ENCODE data around the gene STT3B.

STT3B gene

GRCh38 chr3:31659246-31659645 is 126.5 kb downstream of the STT3B start:
- Histone ChIP-seq H3K27me3 (no peaks in the 10 kb centered on the region), H3K36me3 (peaks cover 28 to 33% (median 28%) of the 10 kb centered on the region in 3 donors), H3K4me3 (no peak overlapping the region), H3K4me1 (no peaks in the 10 kb centered on the region), H3K9me3 (peaks cover 0 to 22% (median 9%) of the 10 kb centered on the region in 3 donors), H3K27ac (no peak overlapping the region)
- no peak for TF ChIP-seq CTCF (IDR thresholded peaks at IDR 0.05)
- intact Hi-C loops (cut with DNase I; ENCODE audit: low total_unique reads), result no loop called here
- no peak for DNase-seq

GRCh38 chr3:31661286-31661685 is 128.6 kb downstream of the STT3B start:
- peaks cover 0 to 4% (median 0%) of the 10 kb centered on the region in 3 donors for H3K9me3 ChIP-seq
- no peak for TF ChIP-seq CTCF (IDR thresholded peaks at IDR 0.05)
- no peak overlapping the region for H3K4me3 ChIP-seq
- DNase-seq, result no peak
- H3K36me3 ChIP-seq, result peaks cover 18 to 29% (median 28%) of the 10 kb centered on the region in 3 donors
- no peaks in the 10 kb centered on the region for H3K4me1 ChIP-seq
- H3K27ac ChIP-seq, result no peak overlapping the region
- H3K27me3 ChIP-seq, result no peaks in the 10 kb centered on the region
- intact Hi-C loops (cut with DNase I; ENCODE audit: low total_unique reads), result no loop called here

GRCh38 chr3:31661993-31662670 is 129.4 kb downstream of the STT3B start:
- Histone ChIP-seq H3K4me3 (no peak overlapping the region), H3K4me1 (no peaks in the 10 kb centered on the region), H3K36me3 (peaks cover 21 to 29% (median 22%) of the 10 kb centered on the region in 3 donors), H3K9me3 (no peaks in the 10 kb centered on the region), H3K27me3 (no peaks in the 10 kb centered on the region), H3K27ac (no peak overlapping the region)
- intact Hi-C loops (cut with DNase I; ENCODE audit: low total_unique reads), result no loop called here
- DNase-seq, result no peak
- TF ChIP-seq CTCF (IDR thresholded peaks at IDR 0.05), result no peak

- H3K27ac ChIP-seq, result no peak overlapping the region
- no peak for TF ChIP-seq CTCF (IDR thresholded peaks at IDR 0.05)
- H3K36me3 ChIP-seq, result peaks cover 7 to 42% (median 19%) of the 10 kb centered on the region in 3 donors
- H3K4me3 ChIP-seq, result no peak overlapping the region
- H3K9me3 ChIP-seq, result no peaks in the 10 kb centered on the region
- intact Hi-C loops (cut with DNase I; ENCODE audit: low total_unique reads), result no loop called here
- H3K4me1 ChIP-seq, result no peaks in the 10 kb centered on the region
- no peaks in the 10 kb centered on the region for H3K27me3 ChIP-seq
- no peak for DNase-seq
Observed at GRCh38 chr3:31664031-31664430, 131.3 kb downstream of the STT3B start.

- no peak for DNase-seq
- Histone ChIP-seq H3K4me3 (no peak overlapping the region), H3K27ac (no peak overlapping the region), H3K36me3 (peaks cover 3 to 22% (median 15%) of the 10 kb centered on the region in 3 donors), H3K9me3 (no peaks in the 10 kb centered on the region), H3K4me1 (no peaks in the 10 kb centered on the region), H3K27me3 (no peaks in the 10 kb centered on the region)
- intact Hi-C loops (cut with DNase I; ENCODE audit: low total_unique reads), result no loop called here
- no peak for TF ChIP-seq CTCF (IDR thresholded peaks at IDR 0.05)
Observed at GRCh38 chr3:31667582-31667981, 134.9 kb downstream of the STT3B start.
